ENCODE results near the gene GON7.

GON7 gene

DNA sequence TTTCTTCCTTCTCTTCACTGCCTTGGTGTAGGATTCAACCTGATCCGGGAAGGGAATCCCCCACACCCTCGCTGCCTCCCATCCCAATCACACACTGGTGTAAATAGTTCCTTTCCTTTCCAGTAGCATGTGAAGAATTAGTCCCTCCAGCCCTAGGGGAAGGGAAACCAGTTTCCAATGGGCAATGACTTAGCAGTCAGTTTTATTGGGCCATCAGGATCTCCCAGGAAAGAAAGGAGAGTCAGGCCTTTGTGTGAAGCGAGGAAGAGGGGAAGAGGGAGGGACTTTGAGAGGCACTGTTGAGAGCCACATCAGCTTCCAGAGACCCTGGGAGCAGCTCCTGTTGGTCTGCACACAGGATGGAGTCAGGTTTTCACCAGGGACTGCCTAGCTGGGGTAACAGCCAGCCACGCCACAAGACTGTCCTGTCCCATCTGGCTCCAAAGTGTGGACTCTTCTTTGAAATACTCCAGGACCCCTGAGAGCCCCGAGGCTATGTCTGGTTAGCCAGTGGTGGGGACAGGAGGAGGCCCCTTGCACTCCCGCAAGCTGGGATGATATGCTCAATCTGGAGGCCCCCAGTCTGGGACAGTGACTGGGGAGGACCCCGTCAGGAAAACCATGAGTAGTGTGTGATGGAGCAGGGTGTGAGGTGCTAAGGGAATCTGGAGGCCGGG is 50.0 kb downstream of the GON7 start:
- no peak for DNase-seq

- no peak for DNase-seq
These were observed 51.2 kb downstream of the GON7 start for GRCh38 chr14:93155667-93156066.

DNA sequence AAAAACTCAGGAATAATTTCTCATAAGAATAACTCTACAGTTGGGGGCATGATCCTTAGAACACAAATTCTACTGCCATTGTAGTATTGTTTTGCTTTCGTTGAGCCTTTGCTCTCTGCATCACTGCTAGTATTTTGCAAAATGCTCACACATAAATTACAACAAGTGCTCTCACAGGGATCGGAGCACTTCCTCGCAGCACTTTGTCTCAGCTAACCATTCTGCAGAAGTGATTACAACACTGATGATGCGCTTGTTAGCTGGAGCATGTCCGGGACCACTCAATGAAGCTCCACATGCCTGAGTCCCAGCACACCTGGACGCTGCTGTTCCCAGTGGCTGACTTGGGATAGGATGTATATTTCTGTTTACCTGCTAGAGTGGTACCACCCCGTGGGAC is 53.7 kb downstream of the GON7 start:
- DNase-seq, result no peak

All from CD4-positive, alpha-beta T cell treated with Interleukin-17A for 4 hours (primary cell).